Measurements from ENCODE around the gene ATP1A2. TPM values are rescaled to one million over a fixed set of nuclear protein-coding genes. Genes with fewer than 3 reads are reported as not detected.

The ATP1A2 gene
- total and polyA plus RNA-seq, 10 of the 15 experiments (the other 5 are each of a cell fraction or from before 2014, with no cell fraction given) = 0.15 TPM; not detected in 9

DNA sequence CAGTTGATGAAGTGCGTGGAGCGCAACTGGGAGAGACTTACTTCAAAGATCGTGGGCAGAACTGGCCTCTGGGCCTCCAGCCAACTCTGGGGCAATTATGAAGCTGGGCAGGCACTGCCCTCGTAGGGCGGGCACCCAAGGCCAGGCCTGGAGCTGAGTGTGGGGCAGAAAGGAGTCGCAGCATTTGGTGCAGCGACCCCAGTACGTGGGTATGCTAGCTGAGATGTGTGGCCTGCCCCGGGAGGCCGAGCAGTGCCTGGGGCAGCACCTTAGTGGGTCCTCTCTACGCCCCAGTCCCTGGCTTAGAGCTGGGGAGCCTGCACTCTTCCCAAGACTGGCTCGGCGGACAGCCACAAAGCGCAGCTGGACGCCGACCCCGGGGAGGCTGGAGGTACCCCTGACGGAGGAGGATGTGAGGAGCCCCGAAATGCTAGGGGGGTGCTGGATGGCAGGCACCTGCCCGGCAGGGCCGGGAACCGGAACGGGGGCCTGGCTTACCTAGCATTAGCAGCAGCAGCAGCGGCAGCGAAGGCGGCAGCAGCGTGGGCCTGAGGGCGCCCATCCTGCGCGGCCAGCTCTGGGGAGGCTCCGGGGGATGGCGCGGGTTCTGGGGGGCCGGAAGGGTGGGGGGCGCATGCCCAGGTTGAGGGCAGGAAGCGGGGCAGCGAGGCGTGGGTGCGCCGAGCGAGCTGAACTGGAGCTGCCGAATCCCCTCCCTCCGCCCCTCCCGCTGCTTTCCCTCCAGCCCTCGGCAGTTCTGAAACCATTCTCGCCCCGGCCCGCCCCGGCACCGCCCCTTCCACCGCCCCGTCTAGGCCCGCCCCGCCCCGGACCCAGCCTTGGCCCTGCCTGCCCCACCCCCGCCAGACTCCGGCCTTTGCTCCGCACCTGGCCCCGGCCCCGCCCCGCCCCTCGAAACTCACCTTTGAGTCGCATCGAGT, 17.4 kb upstream of the ATP1A2 start, which contains the start of gene IGSF8 (continued):
- TF ChIP-seq, protein P1, sequence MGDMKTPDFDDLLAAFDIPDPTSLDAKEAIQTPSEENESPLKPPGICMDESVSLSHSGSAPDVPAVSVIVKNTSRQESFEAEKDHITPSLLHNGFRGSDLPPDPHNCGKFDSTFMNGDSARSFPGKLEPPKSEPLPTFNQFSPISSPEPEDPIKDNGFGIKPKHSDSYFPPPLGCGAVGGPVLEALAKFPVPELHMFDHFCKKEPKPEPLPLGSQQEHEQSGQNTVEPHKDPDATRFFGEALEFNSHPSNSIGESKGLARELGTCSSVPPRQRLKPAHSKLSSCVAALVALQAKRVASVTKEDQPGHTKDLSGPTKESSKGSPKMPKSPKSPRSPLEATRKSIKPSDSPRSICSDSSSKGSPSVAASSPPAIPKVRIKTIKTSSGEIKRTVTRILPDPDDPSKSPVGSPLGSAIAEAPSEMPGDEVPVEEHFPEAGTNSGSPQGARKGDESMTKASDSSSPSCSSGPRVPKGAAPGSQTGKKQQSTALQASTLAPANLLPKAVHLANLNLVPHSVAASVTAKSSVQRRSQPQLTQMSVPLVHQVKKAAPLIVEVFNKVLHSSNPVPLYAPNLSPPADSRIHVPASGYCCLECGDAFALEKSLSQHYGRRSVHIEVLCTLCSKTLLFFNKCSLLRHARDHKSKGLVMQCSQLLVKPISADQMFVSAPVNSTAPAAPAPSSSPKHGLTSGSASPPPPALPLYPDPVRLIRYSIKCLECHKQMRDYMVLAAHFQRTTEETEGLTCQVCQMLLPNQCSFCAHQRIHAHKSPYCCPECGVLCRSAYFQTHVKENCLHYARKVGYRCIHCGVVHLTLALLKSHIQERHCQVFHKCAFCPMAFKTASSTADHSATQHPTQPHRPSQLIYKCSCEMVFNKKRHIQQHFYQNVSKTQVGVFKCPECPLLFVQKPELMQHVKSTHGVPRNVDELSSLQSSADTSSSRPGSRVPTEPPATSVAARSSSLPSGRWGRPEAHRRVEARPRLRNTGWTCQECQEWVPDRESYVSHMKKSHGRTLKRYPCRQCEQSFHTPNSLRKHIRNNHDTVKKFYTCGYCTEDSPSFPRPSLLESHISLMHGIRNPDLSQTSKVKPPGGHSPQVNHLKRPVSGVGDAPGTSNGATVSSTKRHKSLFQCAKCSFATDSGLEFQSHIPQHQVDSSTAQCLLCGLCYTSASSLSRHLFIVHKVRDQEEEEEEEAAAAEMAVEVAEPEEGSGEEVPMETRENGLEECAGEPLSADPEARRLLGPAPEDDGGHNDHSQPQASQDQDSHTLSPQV (IDR thresholded peaks at IDR 0.05) = no peak
- TF ChIP-seq, protein P2, sequence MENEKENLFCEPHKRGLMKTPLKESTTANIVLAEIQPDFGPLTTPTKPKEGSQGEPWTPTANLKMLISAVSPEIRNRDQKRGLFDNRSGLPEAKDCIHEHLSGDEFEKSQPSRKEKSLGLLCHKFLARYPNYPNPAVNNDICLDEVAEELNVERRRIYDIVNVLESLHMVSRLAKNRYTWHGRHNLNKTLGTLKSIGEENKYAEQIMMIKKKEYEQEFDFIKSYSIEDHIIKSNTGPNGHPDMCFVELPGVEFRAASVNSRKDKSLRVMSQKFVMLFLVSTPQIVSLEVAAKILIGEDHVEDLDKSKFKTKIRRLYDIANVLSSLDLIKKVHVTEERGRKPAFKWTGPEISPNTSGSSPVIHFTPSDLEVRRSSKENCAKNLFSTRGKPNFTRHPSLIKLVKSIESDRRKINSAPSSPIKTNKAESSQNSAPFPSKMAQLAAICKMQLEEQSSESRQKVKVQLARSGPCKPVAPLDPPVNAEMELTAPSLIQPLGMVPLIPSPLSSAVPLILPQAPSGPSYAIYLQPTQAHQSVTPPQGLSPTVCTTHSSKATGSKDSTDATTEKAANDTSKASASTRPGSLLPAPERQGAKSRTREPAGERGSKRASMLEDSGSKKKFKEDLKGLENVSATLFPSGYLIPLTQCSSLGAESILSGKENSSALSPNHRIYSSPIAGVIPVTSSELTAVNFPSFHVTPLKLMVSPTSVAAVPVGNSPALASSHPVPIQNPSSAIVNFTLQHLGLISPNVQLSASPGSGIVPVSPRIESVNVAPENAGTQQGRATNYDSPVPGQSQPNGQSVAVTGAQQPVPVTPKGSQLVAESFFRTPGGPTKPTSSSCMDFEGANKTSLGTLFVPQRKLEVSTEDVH (IDR thresholded peaks at IDR 0.05; ENCODE audit: low read depth, partially characterized antibody) = no peak
- TF ChIP-seq IRF4 (IDR thresholded peaks at IDR 0.05; ENCODE audit: low read depth, low read length) = no peak
